K562 (cell line): ENCODE results near the gene ABT1. TPM values are rescaled to one million over a fixed set of nuclear protein-coding genes. Genes with fewer than 3 reads are reported as not detected.

Source experiments
- ARID4B ChIP-seq: sonication (generic); formaldehyde crosslinking; IDR thresholded peaks from 2 replicates; pipeline ENCODE4 v1.8.0; 2022; ENCODE audit warnings: mild to moderate bottlenecking, missing genetic modification reagents
- CTCFL ChIP-seq: IDR thresholded peaks from 2 replicates; pipeline ENCODE4 v1.6.1; 2011; ENCODE audit warnings: borderline replicate concordance, low read depth, mild to moderate bottlenecking, moderate library complexity, low read length; ENCODE audit not compliant: insufficient read depth, poor library complexity, severe bottlenecking
- DIDO1 ChIP-seq: fragments of 450-650 bp; IDR thresholded peaks from 2 replicates; pipeline ENCODE4 v1.6.1; 2016; ENCODE audit warnings: low read depth, missing biosample characterization, missing genetic modification characterization
- ELF1 ChIP-seq: fragments of 200-800 bp; sonication (Bioruptor generic); IDR thresholded peaks from 2 replicates; pipeline ENCODE4 v1.6.1; 2016; ENCODE audit warnings: missing genetic modification characterization, missing compliant biosample characterization
- GTF3C2 ChIP-seq: IDR thresholded peaks from 3 replicates; pipeline ENCODE4 v1.6.1; 2011; ENCODE audit warnings: borderline replicate concordance, mild to moderate bottlenecking, moderate library complexity; ENCODE audit not compliant: insufficient read length; ENCODE audit errors: extremely low read depth
- ID3 ChIP-seq, 2 experiments: fragments of 250-450 bp in 1 of 2; fragments of 450-650 bp in 1 of 2; sonication (Bioruptor Pico) in 1 of 2; IDR thresholded peaks; 2 replicates each; pipeline versions ENCODE4 v1.6.1 to v1.8.0; 2016 to 2021; ENCODE audit warnings: mild to moderate bottlenecking in 2 of 2, moderate library complexity in 2 of 2, missing compliant biosample characterization in 1 of 2, missing genetic modification characterization in 1 of 2
- KLF10 ChIP-seq: fragments of 250-450 bp; sonication (Bioruptor Pico); IDR thresholded peaks from 2 replicates; pipeline ENCODE4 v1.6.1; 2021; ENCODE audit warnings: matching md5 sums
- RAD21 ChIP-seq, 2 experiments: fragments of 250-450 bp in 1 of 2; fragments of 450-650 bp in 1 of 2; sonication (Bioruptor Pico) in 1 of 2; formaldehyde crosslinking in 1 of 2; IDR thresholded peaks in 1 of 2; conservative IDR thresholded peaks in 1 of 2; 2 replicates each; pipeline versions ENCODE4 v1.4.0 to v1.8.0; 2020 to 2022; ENCODE audit warnings: mild to moderate bottlenecking in 2 of 2, moderate library complexity in 1 of 2
- SAFB ChIP-seq: fragments of 200-400 bp; formaldehyde crosslinking; IDR thresholded peaks from 2 replicates; pipeline ENCODE4 v1.6.1; 2017; ENCODE audit warnings: low read depth, low read length, borderline replicate concordance
- polyA plus RNA-seq, 8 experiments: library from polyadenylated mRNA; depleted of rRNA in 4 of 8; stranded (reverse) in 5 of 8; unstranded in 3 of 8; fragments of >200 nt; fragmentation: Nextera tagmentation in 2 of 8; fragmentation: Illumina TruSeq in 1 of 8; extraction: Ambion mirVana in 2 of 8; extraction: Trizol in 1 of 8; gene quantifications; 2 replicates each; pipeline versions ENCODE4 v1.2.1 to v1.2.3, GENCODE V29; 2011 to 2014; ENCODE audit warnings: inconsistent platforms in 1 of 8, missing spikeins in 1 of 8
- total RNA-seq, 7 experiments: library from RNA; depleted of rRNA in 6 of 7; stranded (reverse); fragments of >200 nt in 6 of 7; fragmentation: Illumina TruSeq in 2 of 7; extraction: Trizol in 2 of 7; gene quantifications; 2 replicates each; pipeline versions ENCODE4 v1.2.1 to v1.2.3, GENCODE V29; 2011 to 2021; ENCODE audit warnings: low replicate concordance in 1 of 7

The ABT1 gene
- total and polyA plus RNA-seq, 9 of the 15 experiments (the other 6 are each of a cell fraction or from before 2014, with no cell fraction given), result 8.8 to 52.7 (median 40.7) TPM

- TF ChIP-seq CTCFL (no peak), GTF3C2 (peak; percentile 90), KLF10 (CRISPR knock-in tag) (no peak), DIDO1 (tag) (no peak), RAD21 (CRISPR knock-in tag; conservative IDR thresholded peaks at IDR 0.05 in 1 of 2, IDR thresholded peaks at IDR 0.05 in 1 of 2) (peak in 1 of 2 experiments; percentile 14; a peak in 2 of 4 replicates), ARID4B (CRISPR knock-in tag) (no peak), SAFB (no peak), ELF1 (no peak), ID3 (CRISPR knock-in tag; IDR thresholded peaks at IDR 0.05) (no peak), ID3 (tag; IDR thresholded peaks at IDR 0.05) (peak; percentile 46; the same call in 1 of the 2 replicates)
These were observed 1.8 kb upstream of the ABT1 start (continued) for GRCh38 chr6:26594730-26595632.
